GM13976 (cell line): ENCODE measurements around the gene FOXP1.

ENCODE experiments used
- DNase-seq: peaks from one replicate; pipeline ENCODE4 v3.0.0; 2012; ENCODE audit warnings: low spot score
- CTCF ChIP-seq: IDR thresholded peaks from 2 replicates; pipeline ENCODE4 v1.5.1; 2012; ENCODE audit warnings: borderline replicate concordance, mild to moderate bottlenecking; ENCODE audit not compliant: insufficient read depth; ENCODE audit errors: extremely low read depth, missing control alignments, control extremely low read depth
- in situ Hi-C: fragments of 300-500 bp; cut with MboI; formaldehyde crosslinking; loops from one replicate; pipeline ENCODE4 v1.12.0; 2022; ENCODE audit warnings: low sequenced_read_pairs, mixed read lengths, inconsistent platforms; ENCODE audit not compliant: unreplicated experiment

The FOXP1 gene

GRCh38 chr3:71428841-71429596 lies 154.5 kb downstream of the FOXP1 start:
- in situ Hi-C loops: no loop called here
- DNase-seq: no peak
- no peak for TF ChIP-seq CTCF

GRCh38 chr3:71425491-71426071 lies 157.9 kb downstream of the FOXP1 start:
- in situ Hi-C loops: no loop called here
- TF ChIP-seq CTCF: no peak
- DNase-seq: no peak

GRCh38 chr3:71423151-71423906 lies 160.2 kb downstream of the FOXP1 start:
- DNase-seq: no peak
- TF ChIP-seq CTCF: no peak
- in situ Hi-C loops: no loop called here

- peak; percentile 39 for DNase-seq
- no peak for TF ChIP-seq CTCF
- in situ Hi-C loops: no loop called here
Observed at GRCh38 chr3:71421820-71422566, 161.5 kb downstream of the FOXP1 start.

GRCh38 chr3:71421475-71421819 lies 162.1 kb downstream of the FOXP1 start:
- in situ Hi-C loops: no loop called here
- TF ChIP-seq CTCF: no peak
- DNase-seq: no peak

- in situ Hi-C loops: no loop called here
- no peak for TF ChIP-seq CTCF
- no peak for DNase-seq
Observed at GRCh38 chr3:71419369-71419768, 164.2 kb downstream of the FOXP1 start.
